ENCODE results near the gene PAQR8. TPM values are rescaled to one million over a fixed set of nuclear protein-coding genes. Genes with fewer than 3 reads are reported as not detected.
A peak's percentile ranks its signal among the peaks of the same experiment; 100 is the strongest.

The PAQR8 gene, protein sequence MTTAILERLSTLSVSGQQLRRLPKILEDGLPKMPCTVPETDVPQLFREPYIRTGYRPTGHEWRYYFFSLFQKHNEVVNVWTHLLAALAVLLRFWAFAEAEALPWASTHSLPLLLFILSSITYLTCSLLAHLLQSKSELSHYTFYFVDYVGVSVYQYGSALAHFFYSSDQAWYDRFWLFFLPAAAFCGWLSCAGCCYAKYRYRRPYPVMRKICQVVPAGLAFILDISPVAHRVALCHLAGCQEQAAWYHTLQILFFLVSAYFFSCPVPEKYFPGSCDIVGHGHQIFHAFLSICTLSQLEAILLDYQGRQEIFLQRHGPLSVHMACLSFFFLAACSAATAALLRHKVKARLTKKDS
- 1 to 10 TPM; 3.6 to 7.7 TPM for total RNA-seq
- total RNA-seq: 16.9 to 48.7 reads per million in 2 donors

DNA sequence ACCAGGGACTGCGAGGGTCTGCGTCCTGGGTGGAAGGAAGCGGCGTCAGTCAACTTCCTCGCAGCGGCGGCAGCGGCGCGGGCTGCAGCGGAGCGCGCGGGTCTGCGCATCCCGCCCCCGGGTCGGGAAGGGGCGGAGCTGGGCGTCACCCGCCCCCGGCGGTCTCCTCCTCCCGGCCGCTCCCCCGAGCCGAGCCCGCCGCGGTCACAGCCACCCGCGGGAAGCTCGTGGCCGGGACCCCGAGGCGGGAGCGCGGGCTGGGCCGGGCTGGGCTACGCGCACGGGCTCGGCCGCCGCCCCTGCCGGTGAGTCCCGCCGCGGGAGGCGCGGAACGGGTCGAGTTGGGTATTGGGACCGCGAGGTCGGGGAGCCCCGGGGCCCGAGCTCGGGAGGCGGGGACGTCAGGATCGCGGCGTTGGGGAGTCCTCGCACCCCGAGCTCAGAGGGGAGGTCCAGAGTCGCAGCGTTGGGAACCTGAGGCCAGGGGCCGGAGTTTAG is at the start of gene PAQR8:
TSS of gene PAQR8 (plus strand) at position 207 of the 498 bp plus-strand sequence. CDS start 41,063 bp downstream, outside the sequence.
- peak; percentile 76 to 82 (median 79) for DNase-seq
- ATAC-seq: peak; percentile 90
- peak within 1 kb of the TSS; percentile 99 for H3K27ac Mint-ChIP-seq
- no peaks in the 10 kb centered on the region for H3K27me3 Mint-ChIP-seq
- H3K4me1 Mint-ChIP-seq: peaks cover 31% of the 10 kb centered on the region
- H3K36me3 Mint-ChIP-seq (ENCODE audit: low read depth): peaks cover 4% of the 10 kb centered on the region
- H3K9me3 ChIP-seq (ENCODE audit: control insufficient read depth, low read length, poor library complexity, severe bottlenecking): no peaks in the 10 kb centered on the region
- H3K4me3 Mint-ChIP-seq: peak within 1 kb of the TSS; percentile 99

DNA sequence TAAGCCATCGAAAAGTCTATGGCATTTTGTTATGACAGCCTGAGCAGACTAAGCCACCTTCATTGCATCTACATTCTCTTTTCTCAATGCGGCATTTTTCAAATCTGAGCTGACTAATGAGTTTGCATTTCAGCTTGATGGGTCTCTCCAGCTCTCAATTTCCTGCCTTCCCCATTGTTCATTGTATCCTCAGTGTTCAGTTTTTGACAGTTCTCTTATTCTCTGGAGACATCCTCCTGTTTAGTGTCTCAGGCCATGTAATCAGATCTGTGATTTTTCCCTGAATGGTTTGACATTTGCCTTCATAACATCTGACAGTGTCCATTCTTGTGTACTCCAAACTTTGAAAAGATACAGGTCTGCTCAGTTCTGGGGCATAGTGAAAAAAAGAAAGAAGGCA is 49.5 kb upstream of the PAQR8 start:
- Mint-ChIP-seq H3K4me3 (no peak overlapping the region), H3K27me3 (no peaks in the 10 kb centered on the region), H3K4me1 (peaks cover 25% of the 10 kb centered on the region), H3K27ac (no peak overlapping the region), H3K36me3 (ENCODE audit: low read depth) (peaks cover 3% of the 10 kb centered on the region)
- H3K9me3 ChIP-seq (ENCODE audit: control insufficient read depth, low read length, poor library complexity, severe bottlenecking): no peaks in the 10 kb centered on the region
- no peak for DNase-seq
- ATAC-seq: no peak

DNA sequence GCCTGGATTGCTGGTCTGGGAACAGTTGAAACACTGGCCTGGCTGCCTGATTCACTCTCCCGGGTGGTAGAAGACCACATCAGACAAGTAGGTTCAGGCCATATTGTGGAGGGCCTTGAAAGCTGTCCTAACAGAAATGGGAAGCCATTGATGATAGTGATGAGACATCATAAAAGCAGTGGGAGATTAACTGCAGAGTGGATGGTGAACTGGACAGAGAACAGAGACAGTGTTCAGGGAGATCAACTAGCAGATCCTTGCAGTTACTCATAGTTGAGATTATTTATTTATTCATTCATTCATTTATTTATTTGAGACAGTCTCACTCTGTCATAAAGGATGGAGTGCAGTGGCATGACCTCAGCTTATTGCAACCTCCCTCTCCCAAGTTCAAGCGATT is 47.2 kb upstream of the PAQR8 start:
- H3K36me3 Mint-ChIP-seq (ENCODE audit: low read depth): peaks cover 3% of the 10 kb centered on the region
- H3K4me3 Mint-ChIP-seq: no peak overlapping the region
- ATAC-seq (no peak), DNase-seq (no peak)
- no peaks in the 10 kb centered on the region for H3K27me3 Mint-ChIP-seq
- no peaks in the 10 kb centered on the region for H3K9me3 ChIP-seq (ENCODE audit: control insufficient read depth, low read length, poor library complexity, severe bottlenecking)
- H3K27ac Mint-ChIP-seq: no peak overlapping the region
- peaks cover 14% of the 10 kb centered on the region for H3K4me1 Mint-ChIP-seq

- no peaks in the 10 kb centered on the region for H3K27me3 Mint-ChIP-seq
- no peak overlapping the region for H3K27ac Mint-ChIP-seq
- H3K4me1 Mint-ChIP-seq: peaks cover 11% of the 10 kb centered on the region
- H3K36me3 Mint-ChIP-seq (ENCODE audit: low read depth): peaks cover 3% of the 10 kb centered on the region
- no peak overlapping the region for H3K4me3 Mint-ChIP-seq
- ATAC-seq: no peak
- no peak for DNase-seq
- H3K9me3 ChIP-seq (ENCODE audit: control insufficient read depth, low read length, poor library complexity, severe bottlenecking): no peaks in the 10 kb centered on the region
Measured at GRCh38 chr6:52317211-52317610, 44.7 kb upstream of the PAQR8 start.

DNA sequence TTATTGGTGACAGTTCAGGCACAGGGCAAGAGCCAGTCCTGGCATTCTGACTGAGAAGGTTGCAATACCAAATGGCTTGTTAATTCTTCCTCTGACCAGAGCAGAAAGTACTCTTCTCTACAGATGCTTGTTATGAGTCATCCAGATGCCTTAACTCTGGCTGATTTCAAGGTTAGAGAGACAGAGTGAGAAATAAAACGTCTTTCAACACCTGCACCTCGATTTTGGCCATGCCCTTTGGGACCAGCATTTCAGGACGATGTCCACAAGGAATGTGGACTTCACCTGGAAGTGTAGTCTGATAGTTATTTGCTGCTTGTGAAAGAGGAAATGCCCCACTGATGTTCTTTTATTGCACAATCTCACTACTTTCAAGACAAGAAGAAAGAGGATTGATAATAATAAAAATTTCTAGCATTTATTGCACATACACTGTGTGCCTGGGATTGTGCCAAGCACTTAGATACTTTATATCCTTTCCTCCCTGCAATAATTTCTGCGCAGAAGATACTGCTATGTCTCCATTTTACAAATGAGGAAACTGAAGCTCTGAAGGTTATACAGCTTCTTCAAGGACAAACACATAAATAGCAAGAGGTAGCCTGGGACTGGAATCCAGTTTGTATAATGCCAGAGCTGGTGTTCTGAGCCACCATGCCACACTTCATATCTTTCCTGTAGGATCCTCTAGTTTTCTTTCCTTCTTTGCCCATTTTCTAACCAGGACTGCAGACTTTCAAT is 43.9 kb upstream of the PAQR8 start:
- DNase-seq (no peak), ATAC-seq (no peak)
- H3K36me3 Mint-ChIP-seq (ENCODE audit: low read depth): no peaks in the 10 kb centered on the region
- no peaks in the 10 kb centered on the region for H3K9me3 ChIP-seq (ENCODE audit: control insufficient read depth, low read length, poor library complexity, severe bottlenecking)
- H3K27ac Mint-ChIP-seq: peak overlapping the region; percentile 6
- no peak overlapping the region for H3K4me3 Mint-ChIP-seq
- no peaks in the 10 kb centered on the region for H3K27me3 Mint-ChIP-seq
- H3K4me1 Mint-ChIP-seq: peaks cover 12% of the 10 kb centered on the region

DNA sequence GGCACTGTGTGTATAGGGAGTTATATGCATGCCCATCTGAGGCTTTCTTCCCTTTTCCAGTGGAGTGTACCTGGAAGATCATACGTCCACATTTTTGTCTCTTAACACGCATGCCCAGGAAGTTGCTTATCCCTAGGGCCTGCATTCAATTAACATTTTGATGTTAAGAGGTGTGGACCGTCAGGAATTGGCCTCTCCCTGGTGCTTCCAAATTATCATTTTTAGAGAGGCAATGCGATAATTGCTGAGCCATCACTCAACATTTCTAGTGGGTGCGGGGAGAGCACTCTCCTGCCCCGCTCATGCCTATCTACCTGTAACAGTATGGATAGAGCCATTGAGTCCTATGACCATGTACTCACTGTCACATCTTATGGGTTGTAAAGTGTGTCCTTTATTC is 37.8 kb upstream of the PAQR8 start:
- no peaks in the 10 kb centered on the region for H3K9me3 ChIP-seq (ENCODE audit: control insufficient read depth, low read length, poor library complexity, severe bottlenecking)
- Mint-ChIP-seq H3K4me3 (no peak overlapping the region), H3K4me1 (peaks cover 20% of the 10 kb centered on the region), H3K27ac (no peak overlapping the region), H3K36me3 (ENCODE audit: low read depth) (no peaks in the 10 kb centered on the region), H3K27me3 (no peaks in the 10 kb centered on the region)
- DNase-seq (no peak), ATAC-seq (no peak)

GRCh38 chr6:52325695-52326471 is 36.1 kb upstream of the PAQR8 start:
- Mint-ChIP-seq H3K4me1 (peaks cover 20% of the 10 kb centered on the region), H3K27me3 (no peaks in the 10 kb centered on the region), H3K4me3 (no peak overlapping the region), H3K36me3 (ENCODE audit: low read depth) (peaks cover 2% of the 10 kb centered on the region), H3K27ac (no peak overlapping the region)
- DNase-seq (no peak), ATAC-seq (no peak)
- H3K9me3 ChIP-seq (ENCODE audit: control insufficient read depth, low read length, poor library complexity, severe bottlenecking): no peaks in the 10 kb centered on the region

DNA sequence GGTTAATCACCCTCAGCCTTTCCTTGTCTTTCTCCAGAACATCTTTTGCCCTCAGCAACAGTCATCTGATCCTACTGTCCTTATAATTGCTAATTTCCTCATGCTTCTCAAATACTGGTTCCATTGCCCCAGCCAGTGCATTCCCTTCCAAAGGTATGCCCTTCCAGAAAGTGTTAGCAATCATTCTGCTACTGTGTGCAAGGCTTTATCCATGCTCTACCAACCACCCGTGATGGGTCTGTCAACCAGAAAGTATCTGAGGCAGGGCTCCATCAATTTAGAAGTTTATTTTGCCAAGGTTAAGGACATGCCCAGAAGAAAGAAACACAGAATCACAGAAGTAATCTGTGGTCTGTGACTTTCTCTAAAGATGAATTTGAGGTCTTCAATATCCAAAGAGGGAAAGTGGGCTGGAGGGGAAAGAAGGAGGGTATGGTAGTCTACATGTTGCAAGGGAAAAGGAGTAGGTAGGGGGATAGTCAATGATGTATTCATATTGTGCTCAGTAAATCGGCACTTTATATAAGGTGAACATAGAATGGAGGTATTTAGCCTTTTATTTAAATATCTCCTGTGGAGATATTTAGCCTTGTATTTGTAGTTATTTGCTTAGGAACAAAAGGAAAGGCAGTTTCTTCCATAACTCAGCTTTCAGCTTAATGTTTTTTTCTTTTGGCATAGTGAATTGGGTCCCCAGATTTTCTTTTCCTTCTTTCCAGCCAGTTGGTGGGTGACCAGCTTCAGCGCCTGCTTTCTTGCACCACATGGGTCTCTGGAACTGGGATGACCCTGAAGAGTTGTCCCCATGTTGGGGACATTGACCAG is 35.2 kb upstream of the PAQR8 start:
- Mint-ChIP-seq H3K27me3 (no peaks in the 10 kb centered on the region), H3K27ac (no peak overlapping the region), H3K4me3 (no peak overlapping the region), H3K4me1 (peaks cover 22% of the 10 kb centered on the region), H3K36me3 (ENCODE audit: low read depth) (peaks cover 2% of the 10 kb centered on the region)
- no peaks in the 10 kb centered on the region for H3K9me3 ChIP-seq (ENCODE audit: control insufficient read depth, low read length, poor library complexity, severe bottlenecking)
- DNase-seq (no peak), ATAC-seq (no peak)

GRCh38 chr6:52328303-52328662 is 33.7 kb upstream of the PAQR8 start:
- H3K27me3 Mint-ChIP-seq: no peaks in the 10 kb centered on the region
- ATAC-seq (no peak), DNase-seq (no peak)
- H3K9me3 ChIP-seq (ENCODE audit: control insufficient read depth, low read length, poor library complexity, severe bottlenecking): no peaks in the 10 kb centered on the region
- peaks cover 26% of the 10 kb centered on the region for H3K4me1 Mint-ChIP-seq
- peaks cover 2% of the 10 kb centered on the region for H3K36me3 Mint-ChIP-seq (ENCODE audit: low read depth)
- H3K27ac Mint-ChIP-seq: no peak overlapping the region
- no peak overlapping the region for H3K4me3 Mint-ChIP-seq

DNA sequence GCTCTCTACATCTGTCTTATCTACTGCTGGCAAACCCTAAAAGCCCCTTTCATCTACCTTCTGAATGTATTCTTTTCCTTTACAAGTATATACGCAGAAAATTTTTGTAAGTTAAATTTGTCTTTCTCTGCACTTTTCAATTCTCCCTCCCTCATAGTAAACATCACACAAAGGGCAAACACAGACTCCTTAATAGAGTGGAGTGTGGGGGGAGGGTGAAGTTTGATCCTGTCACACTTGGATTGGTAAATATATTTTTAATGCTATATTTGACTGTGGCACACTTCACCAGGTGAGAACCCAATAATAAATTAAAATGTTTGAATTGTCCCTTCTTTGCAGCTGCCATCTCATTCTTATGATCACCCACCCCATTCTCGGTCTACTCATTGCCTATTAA is 33.2 kb upstream of the PAQR8 start:
- Mint-ChIP-seq H3K4me1 (peaks cover 30% of the 10 kb centered on the region), H3K4me3 (no peak overlapping the region), H3K27ac (no peak overlapping the region), H3K27me3 (no peaks in the 10 kb centered on the region), H3K36me3 (ENCODE audit: low read depth) (peaks cover 2% of the 10 kb centered on the region)
- DNase-seq (no peak), ATAC-seq (no peak)
- no peaks in the 10 kb centered on the region for H3K9me3 ChIP-seq (ENCODE audit: control insufficient read depth, low read length, poor library complexity, severe bottlenecking)

GRCh38 chr6:52330470-52330869 is 31.5 kb upstream of the PAQR8 start:
- Mint-ChIP-seq H3K36me3 (ENCODE audit: low read depth) (peaks cover 2% of the 10 kb centered on the region), H3K27me3 (no peaks in the 10 kb centered on the region), H3K4me3 (no peak overlapping the region), H3K27ac (no peak overlapping the region), H3K4me1 (peaks cover 38% of the 10 kb centered on the region)
- no peak for DNase-seq
- no peaks in the 10 kb centered on the region for H3K9me3 ChIP-seq (ENCODE audit: control insufficient read depth, low read length, poor library complexity, severe bottlenecking)
- no peak for ATAC-seq

- no peaks in the 10 kb centered on the region for H3K9me3 ChIP-seq (ENCODE audit: control insufficient read depth, low read length, poor library complexity, severe bottlenecking)
- H3K27me3 Mint-ChIP-seq: no peaks in the 10 kb centered on the region
- peaks cover 2% of the 10 kb centered on the region for H3K36me3 Mint-ChIP-seq (ENCODE audit: low read depth)
- DNase-seq (no peak), ATAC-seq (no peak)
- H3K4me3 Mint-ChIP-seq: peak overlapping the region; percentile 82
- peak overlapping the region; percentile 95 for H3K27ac Mint-ChIP-seq
- peaks cover 43% of the 10 kb centered on the region for H3K4me1 Mint-ChIP-seq
Measured at GRCh38 chr6:52331793-52332457, 30.0 kb upstream of the PAQR8 start.

All from T-helper 17 cell (primary cell).